B cell (primary cell): ENCODE measurements around the gene ZFP36L1. TPM values are rescaled to one million over a fixed set of nuclear protein-coding genes. Genes with fewer than 3 reads are reported as not detected.

ENCODE experiments used
- ATAC-seq: fragments of 200-7000 bp; cut with Tn5 transposase; one replicate; pipeline ENCODE4 v1.10.0; 2021; ENCODE audit warnings: low read depth, mild to moderate bottlenecking, moderate number of reproducible peaks, moderate library complexity
- CTCF ChIA-PET: fragments of 350-600 bp; sonication (Branson Sonifier 250); formaldehyde crosslinking; loops from one replicate; lab custom pipeline; 2021; ENCODE audit warnings: antibody characterized with exemption, inconsistent platforms; lab: Charles Lee
- POLR2A ChIA-PET: fragments of 350-600 bp; sonication (Branson Sonifier 250); formaldehyde crosslinking; loops from one replicate; lab custom pipeline; 2021; ENCODE audit warnings: antibody characterized with exemption; lab: Charles Lee
- DNase-seq: peaks from one replicate; pipeline ENCODE4 v3.0.0; 2013
- H2AFZ ChIP-seq: 2 replicates; pipeline ENCODE4 v1.6.1; 2012; ENCODE audit warnings: mild to moderate bottlenecking, low read depth, low read length; ENCODE audit not compliant: insufficient read depth, poor library complexity, severe bottlenecking
- H3K27ac ChIP-seq, 2 donors: 1 replicate in 1 of 2; 2 replicates in 1 of 2; pipeline ENCODE4 v1.5.1; 2012 to 2013; ENCODE audit warnings: low read length in 2 of 2, mild to moderate bottlenecking in 2 of 2, moderate library complexity in 1 of 2
- H3K27me3 ChIP-seq, 4 experiments: fragments of 200-600 bp in 1 of 4; sonication (generic) in 1 of 4; replicated peaks in 1 of 4; 1 replicate in 2 of 4; 2 replicates in 2 of 4; pipeline versions ENCODE4 v1.6.1 to v1.7.0; 2013 to 2016; ENCODE audit warnings: low read length in 3 of 4, mild to moderate bottlenecking in 2 of 4, mixed read lengths in 1 of 4, moderate library complexity in 1 of 4; ENCODE audit not compliant: insufficient read depth in 4 of 4, control insufficient read depth in 3 of 4; ENCODE audit errors: control extremely low read depth in 1 of 4
- H3K36me3 ChIP-seq, 2 experiments: replicated peaks in 1 of 2; 1 replicate in 1 of 2; 2 replicates in 1 of 2; pipeline versions ENCODE4 v1.6.1 to v1.7.1; 2013; ENCODE audit warnings: low read length in 1 of 2; ENCODE audit not compliant: insufficient read depth in 2 of 2, control insufficient read depth in 1 of 2; ENCODE audit errors: control extremely low read depth in 1 of 2, extremely low read depth in 1 of 2
- H3K4me1 ChIP-seq, 2 donors: fragments of 200-600 bp in 1 of 2; sonication (generic) in 1 of 2; 1 replicate in 1 of 2; 2 replicates in 1 of 2; pipeline versions ENCODE4 v1.5.1 to v1.6.1; 2013 to 2017; ENCODE audit warnings: low read length in 2 of 2; ENCODE audit not compliant: control insufficient read depth in 2 of 2, insufficient read depth in 2 of 2
- H3K4me2 ChIP-seq: replicated peaks from 2 replicates; pipeline ENCODE3; 2012; ENCODE audit warnings: mild to moderate bottlenecking, low read depth, low read length; ENCODE audit not compliant: poor library complexity, severe bottlenecking
- H3K4me3 ChIP-seq, 5 experiments: fragments of 200-600 bp in 1 of 5; sonication (generic) in 1 of 5; 1 replicate in 3 of 5; 2 replicates in 2 of 5; pipeline versions ENCODE4 v1.5.1 to v1.7.0; 2011 to 2016; ENCODE audit warnings: low read length in 4 of 5, mild to moderate bottlenecking in 4 of 5, low read depth in 2 of 5, control low read depth in 1 of 5, moderate library complexity in 1 of 5; ENCODE audit not compliant: insufficient read depth in 1 of 5; ENCODE audit errors: control extremely low read depth in 1 of 5, extremely low read depth in 1 of 5
- H3K79me2 ChIP-seq: fragments of 200-600 bp; sonication (generic); one replicate; pipeline ENCODE4 v1.6.0; 2016; ENCODE audit warnings: low read length; ENCODE audit not compliant: control insufficient read depth, insufficient read depth
- H3K9ac ChIP-seq: fragments of 200-600 bp; sonication (generic); 2 replicates; pipeline ENCODE4 v1.6.1; 2017; ENCODE audit warnings: mild to moderate bottlenecking, low read length, moderate library complexity
- H3K9me3 ChIP-seq, 3 donors: one replicate each; pipeline versions ENCODE4 v1.6.1 to v1.7.1; 2013; ENCODE audit warnings: low read length in 2 of 3; ENCODE audit not compliant: control insufficient read depth in 2 of 3, insufficient read depth in 1 of 3; ENCODE audit errors: control extremely low read depth in 1 of 3
- H4K20me1 ChIP-seq: 2 replicates; pipeline ENCODE4 v1.6.0; 2012; ENCODE audit warnings: mild to moderate bottlenecking, low read length; ENCODE audit not compliant: insufficient read depth, control insufficient read depth, poor library complexity, severe bottlenecking
- H3K27ac Mint-ChIP-seq: one replicate; pipeline ENCODE4 v1.8.0; 2021; ENCODE audit warnings: mixed read lengths
- H3K27me3 Mint-ChIP-seq: one replicate; pipeline ENCODE4 v1.8.0; 2021; ENCODE audit warnings: mixed read lengths
- H3K4me1 Mint-ChIP-seq: one replicate; pipeline ENCODE4 v1.8.0; 2021; ENCODE audit warnings: mixed read lengths
- H3K4me3 Mint-ChIP-seq: one replicate; pipeline ENCODE4 v1.8.0; 2021; ENCODE audit warnings: mixed read lengths
- H3K9me3 Mint-ChIP-seq: one replicate; pipeline ENCODE4 v1.8.0; 2022; ENCODE audit warnings: mixed read lengths; ENCODE audit not compliant: insufficient read depth
- EZH2 ChIP-seq: IDR thresholded peaks from 2 replicates; pipeline ENCODE4 v1.6.1; 2012; ENCODE audit warnings: borderline replicate concordance, low read depth, mild to moderate bottlenecking, moderate library complexity, low read length; ENCODE audit not compliant: insufficient read depth, poor library complexity, severe bottlenecking
- WGBS: methylation state at CpG from one replicate; pipeline ENCODE4 v1.1.5; 2013; ENCODE audit warnings: missing lambda C conversion rate; ENCODE audit not compliant: insufficient coverage; 5-methylcytosine and 5-hydroxymethylcytosine counted together
- intact Hi-C: fragments of 100-400 bp; cut with micrococcal nuclease; formaldehyde crosslinking; loops from one replicate; pipeline ENCODE4 v1.10.0; 2022
- polyA plus RNA-seq: library from polyadenylated mRNA; depleted of rRNA; stranded (reverse); fragments of >200 nt; gene quantifications from 2 replicates; pipeline ENCODE4 v1.2.3, GENCODE V29; 2012
- total RNA-seq, 2 donors: library from RNA; stranded (reverse); fragments of 120-200 nt in 1 of 2; gene quantifications; 1 replicate in 1 of 2; 2 replicates in 1 of 2; pipeline versions ENCODE4 v1.2.3 to v1.2.4, GENCODE V29; 2013 to 2022
- TF ChIP-seq, protein P1 (sequence below): fragments of 200-600 bp; IDR thresholded peaks from one replicate; pipeline ENCODE4 v1.8.0; 2022; ENCODE audit warnings: antibody characterized with exemption, mild to moderate bottlenecking

Gene ZFP36L1
- total and polyA plus RNA-seq, 2 donors (not counting 1 experiment from before 2014, with no cell fraction given) = 572 to 983 TPM

DNA sequence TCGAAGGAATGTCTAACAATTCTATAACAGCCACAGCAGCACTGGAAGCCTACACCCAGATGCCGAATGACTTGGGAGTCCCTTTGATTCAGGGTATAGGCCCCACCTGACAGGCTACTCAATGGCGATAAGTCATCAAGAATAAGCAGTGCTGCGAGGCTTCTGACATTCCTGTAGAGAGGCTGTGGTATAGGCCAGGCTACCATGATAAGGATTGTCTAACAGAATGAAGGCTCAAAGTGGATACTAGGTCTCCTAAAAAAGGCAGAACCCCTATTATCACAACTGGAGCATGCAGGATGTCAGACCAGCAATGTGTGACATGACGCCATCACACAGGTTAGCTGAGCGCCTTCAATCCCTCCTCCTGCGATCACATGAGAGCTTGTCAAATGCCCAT is 53.2 kb downstream of the ZFP36L1 start:
- no peak overlapping the region for H3K27ac ChIP-seq
- H3K27me3 ChIP-seq = no peaks in the 10 kb centered on the region
- no peak overlapping the region for H3K4me3 ChIP-seq
- peaks cover 40 to 64% of the 10 kb centered on the region in 2 donors for H3K4me1 ChIP-seq
- WGBS = 97% methylated on average over 4 of the region's 7 CpGs
- Mint-ChIP-seq H3K4me3 (no peak overlapping the region), H3K9me3 (no peaks in the 10 kb centered on the region), H3K27me3 (no peaks in the 10 kb centered on the region), H3K4me1 (peaks cover 69% of the 10 kb centered on the region), H3K27ac (no peak overlapping the region)
- CTCF ChIA-PET = no interaction called here
- no peak overlapping the region for H2AFZ ChIP-seq
- H3K9ac ChIP-seq = no peak overlapping the region
- peaks cover 12% of the 10 kb centered on the region for H3K79me2 ChIP-seq
- H3K9me3 ChIP-seq = peaks cover 0 to 3% (median 0%) of the 10 kb centered on the region in 3 donors
- no peaks in the 10 kb centered on the region for H3K36me3 ChIP-seq
- H3K4me2 ChIP-seq = no peak overlapping the region
- POLR2A ChIA-PET = interaction anchor here (0.7 kb wide), 1 partner anchor 101 kb away, joined by 4 read pairs; no protein-coding TSS in a partner anchor
- ATAC-seq = no peak
- TF ChIP-seq EZH2 = no peak
- TF ChIP-seq, protein P1, sequence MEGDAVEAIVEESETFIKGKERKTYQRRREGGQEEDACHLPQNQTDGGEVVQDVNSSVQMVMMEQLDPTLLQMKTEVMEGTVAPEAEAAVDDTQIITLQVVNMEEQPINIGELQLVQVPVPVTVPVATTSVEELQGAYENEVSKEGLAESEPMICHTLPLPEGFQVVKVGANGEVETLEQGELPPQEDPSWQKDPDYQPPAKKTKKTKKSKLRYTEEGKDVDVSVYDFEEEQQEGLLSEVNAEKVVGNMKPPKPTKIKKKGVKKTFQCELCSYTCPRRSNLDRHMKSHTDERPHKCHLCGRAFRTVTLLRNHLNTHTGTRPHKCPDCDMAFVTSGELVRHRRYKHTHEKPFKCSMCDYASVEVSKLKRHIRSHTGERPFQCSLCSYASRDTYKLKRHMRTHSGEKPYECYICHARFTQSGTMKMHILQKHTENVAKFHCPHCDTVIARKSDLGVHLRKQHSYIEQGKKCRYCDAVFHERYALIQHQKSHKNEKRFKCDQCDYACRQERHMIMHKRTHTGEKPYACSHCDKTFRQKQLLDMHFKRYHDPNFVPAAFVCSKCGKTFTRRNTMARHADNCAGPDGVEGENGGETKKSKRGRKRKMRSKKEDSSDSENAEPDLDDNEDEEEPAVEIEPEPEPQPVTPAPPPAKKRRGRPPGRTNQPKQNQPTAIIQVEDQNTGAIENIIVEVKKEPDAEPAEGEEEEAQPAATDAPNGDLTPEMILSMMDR = no peak
- H4K20me1 ChIP-seq = no peaks in the 10 kb centered on the region
- intact Hi-C loops = loop anchor here (5.0 kb wide), 1 partner anchor 332 kb away; no protein-coding TSS in a partner anchor
- no peak for DNase-seq

DNA sequence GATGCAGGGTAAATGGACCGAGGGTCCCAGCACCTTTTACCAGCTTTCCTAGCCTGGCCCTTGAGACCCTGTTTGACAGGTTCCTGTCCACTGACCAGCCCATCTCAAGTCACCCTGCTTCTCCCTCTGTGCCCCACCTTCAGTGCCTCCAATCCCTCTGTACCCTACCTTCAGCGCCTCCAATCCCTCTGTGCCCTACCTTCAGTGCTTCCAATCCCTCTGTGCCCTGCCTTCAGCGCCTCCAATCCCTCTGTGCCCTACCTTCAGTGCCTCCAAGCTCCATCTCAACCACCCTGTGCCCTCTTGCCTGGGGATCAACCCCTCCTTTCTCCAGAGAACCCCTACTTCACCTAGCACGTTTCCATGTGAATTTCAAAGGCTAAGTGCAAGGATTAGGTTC is 54.3 kb downstream of the ZFP36L1 start:
- intact Hi-C loops = no loop called here
- WGBS = 82% methylated on average over 4 of the region's 4 CpGs
- Histone ChIP-seq H2AFZ (no peak overlapping the region), H3K4me2 (no peak overlapping the region), H3K79me2 (peaks cover 12% of the 10 kb centered on the region), H3K27ac (no peak overlapping the region), H4K20me1 (no peaks in the 10 kb centered on the region), H3K4me1 (peaks cover 52 to 75% of the 10 kb centered on the region in 2 donors), H3K9ac (no peak overlapping the region), H3K27me3 (no peaks in the 10 kb centered on the region), H3K36me3 (no peaks in the 10 kb centered on the region), H3K9me3 (peaks cover 0 to 3% (median 0%) of the 10 kb centered on the region in 3 donors), H3K4me3 (no peak overlapping the region)
- no peaks in the 10 kb centered on the region for H3K9me3 Mint-ChIP-seq
- H3K27ac Mint-ChIP-seq = no peak overlapping the region
- no peak for TF ChIP-seq EZH2
- TF ChIP-seq, protein P1 = no peak
- no peaks in the 10 kb centered on the region for H3K27me3 Mint-ChIP-seq
- ChIA-PET POLR2A (no interaction called here), CTCF (interaction anchor here (1.5 kb wide), 1 partner anchor 75 kb away, joined by 3 read pairs; no protein-coding TSS in a partner anchor)
- ATAC-seq (no peak), DNase-seq (no peak)
- peaks cover 78% of the 10 kb centered on the region for H3K4me1 Mint-ChIP-seq
- H3K4me3 Mint-ChIP-seq = no peak overlapping the region

Other genes starting within 250 kb of the ZFP36L1 start
- gene ACTN1, start 186.2 kb upstream of the ZFP36L1 start, total RNA-seq = 0.74 and 1.1 TPM in 2 replicates
- gene ACTN1, start 186.2 kb upstream of the ZFP36L1 start, polyA plus RNA-seq = 0.89 and 2.1 TPM in 2 replicates